Astrocyte (in vitro differentiated cells and primary cell): ENCODE results near the gene NEURL1.

ENCODE experiments used
- CTCF ChIP-seq: IDR thresholded peaks from 2 replicates; pipeline ENCODE4 v1.5.1; 2011; ENCODE audit warnings: low read depth, mild to moderate bottlenecking, inconsistent platforms, low read length, moderate library complexity; ENCODE audit not compliant: insufficient read depth
- EZH2 ChIP-seq: IDR thresholded peaks from 2 replicates; pipeline ENCODE4 v1.6.1; 2012; ENCODE audit warnings: mild to moderate bottlenecking, low read length, inconsistent platforms; ENCODE audit not compliant: insufficient read depth

GRCh38 chr10:103456074-103456660 lies 37.3 kb upstream of the NEURL1 start:
- no peak for TF ChIP-seq CTCF
- TF ChIP-seq EZH2, result no peak
